Inflammatory macrophage (primary cell): Measurements from ENCODE around the gene CYP4B1.

Experiments
- DNase-seq, 2 donors: peaks; one replicate each; pipeline ENCODE4 v3.0.0-alpha.2; 2020 to 2022

The CYP4B1 gene

DNA sequence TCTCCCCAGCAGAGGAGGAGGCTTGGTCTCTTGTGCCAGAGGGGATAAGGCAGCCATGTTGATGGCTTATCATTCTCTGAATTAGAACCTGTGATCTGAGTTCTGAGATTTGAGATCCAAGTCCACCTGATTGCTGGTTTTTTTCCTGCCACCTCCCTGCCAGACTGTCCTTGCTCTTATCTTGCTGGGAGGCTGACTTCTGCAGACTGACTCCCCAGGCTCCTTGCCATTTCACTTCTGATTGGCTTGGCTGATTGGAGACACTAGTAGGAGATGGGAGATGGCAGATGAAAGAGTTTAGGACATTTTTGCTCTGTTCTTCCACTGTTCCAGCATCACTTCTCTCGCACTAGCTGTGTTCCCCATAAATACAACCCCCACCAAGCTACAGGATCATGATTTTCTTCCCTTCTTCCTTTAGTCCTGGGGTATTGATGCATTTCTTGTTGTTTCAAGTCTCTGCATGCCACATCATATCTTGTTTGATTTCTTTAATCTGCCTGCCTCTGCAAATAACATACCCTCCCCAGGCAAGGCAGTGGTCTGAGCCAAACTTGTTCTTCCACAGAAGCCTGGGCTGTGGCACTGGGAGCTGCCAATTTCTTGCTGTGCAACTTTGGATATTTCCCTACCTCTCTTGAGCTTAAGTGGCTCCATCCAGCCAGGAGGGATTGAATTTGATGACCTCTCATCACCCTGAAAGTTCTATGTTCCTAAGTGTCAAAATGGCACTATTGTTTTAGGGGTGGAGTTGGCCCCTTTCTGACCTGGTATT, 963 bp upstream of the CYP4B1 start:
- DNase-seq = no peak

DNA sequence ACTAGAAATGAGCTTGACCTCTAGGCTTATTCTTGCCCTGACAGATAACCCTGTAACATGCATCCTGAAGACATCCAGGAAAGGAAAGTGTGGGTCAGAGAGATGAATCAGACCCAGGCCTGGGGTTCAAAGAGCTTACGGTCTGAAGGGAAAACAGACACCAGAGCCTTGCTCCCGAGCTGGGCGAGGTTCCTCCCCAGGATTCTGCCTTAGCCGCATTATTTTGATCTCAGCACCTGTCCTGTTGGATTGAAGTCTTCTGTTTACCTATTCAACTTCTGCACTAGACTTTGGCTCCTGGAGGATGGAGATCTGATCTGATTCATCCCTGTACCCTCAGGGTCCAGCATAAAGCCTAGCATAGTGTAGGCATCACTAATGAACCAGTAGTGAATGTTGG, 1.9 kb downstream of the CYP4B1 start:
- no peak for DNase-seq

DNA sequence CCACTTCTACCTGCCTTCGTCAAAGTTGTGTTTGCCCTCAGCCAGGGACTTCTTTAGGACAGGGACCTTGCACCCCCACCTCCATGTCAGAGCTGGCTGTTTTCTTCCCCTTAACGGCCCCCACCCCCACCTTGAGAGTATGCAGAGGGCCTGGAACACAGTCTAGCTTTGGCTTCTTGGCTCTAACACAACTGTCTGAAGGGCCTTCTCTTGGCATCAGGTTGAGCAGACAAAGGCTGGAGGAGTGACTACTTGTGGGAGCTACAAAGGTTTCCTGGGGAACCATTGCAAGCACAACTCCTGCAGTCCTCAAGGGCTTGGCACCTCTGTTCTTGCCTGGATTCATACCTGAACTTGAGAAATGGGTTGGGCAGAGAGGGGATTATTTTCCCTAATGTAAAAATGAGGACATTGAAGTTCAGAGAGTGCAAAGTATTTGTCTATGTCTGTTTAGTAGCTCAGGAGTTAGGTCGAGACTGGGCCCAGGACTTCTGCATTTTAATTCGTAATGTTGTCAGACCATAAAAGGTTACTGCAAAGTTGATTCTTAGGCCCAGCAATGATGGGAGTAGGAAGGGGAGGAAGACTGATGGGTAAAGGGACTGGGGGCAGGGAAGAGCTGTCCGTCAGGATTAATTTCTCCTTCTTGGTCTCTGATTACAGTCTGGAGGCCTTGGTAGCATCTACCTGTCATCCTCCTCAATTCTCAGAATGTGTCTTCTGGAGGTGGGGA, 2.6 kb downstream of the CYP4B1 start:
- DNase-seq = no peak

DNA sequence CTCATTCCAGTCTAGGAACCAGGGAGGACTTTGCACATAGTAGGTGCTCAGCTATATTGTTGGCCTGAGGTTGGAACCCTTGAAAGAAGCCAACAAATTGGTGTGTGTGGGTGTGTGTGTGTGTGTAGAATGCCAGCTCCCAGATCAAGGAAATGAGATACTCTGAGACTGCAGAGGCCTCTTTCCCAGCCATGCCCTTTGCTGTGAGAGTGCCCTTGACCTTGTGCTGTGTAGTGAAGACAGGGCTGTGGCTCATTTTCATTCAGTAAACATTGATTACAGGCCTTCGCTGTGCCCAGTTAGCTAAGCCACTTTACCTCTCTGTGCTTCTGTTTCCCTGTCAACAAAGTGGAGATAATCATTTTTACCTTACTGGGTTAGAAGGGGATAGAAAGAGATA, 3.2 kb downstream of the CYP4B1 start:
- no peak for DNase-seq

DNA sequence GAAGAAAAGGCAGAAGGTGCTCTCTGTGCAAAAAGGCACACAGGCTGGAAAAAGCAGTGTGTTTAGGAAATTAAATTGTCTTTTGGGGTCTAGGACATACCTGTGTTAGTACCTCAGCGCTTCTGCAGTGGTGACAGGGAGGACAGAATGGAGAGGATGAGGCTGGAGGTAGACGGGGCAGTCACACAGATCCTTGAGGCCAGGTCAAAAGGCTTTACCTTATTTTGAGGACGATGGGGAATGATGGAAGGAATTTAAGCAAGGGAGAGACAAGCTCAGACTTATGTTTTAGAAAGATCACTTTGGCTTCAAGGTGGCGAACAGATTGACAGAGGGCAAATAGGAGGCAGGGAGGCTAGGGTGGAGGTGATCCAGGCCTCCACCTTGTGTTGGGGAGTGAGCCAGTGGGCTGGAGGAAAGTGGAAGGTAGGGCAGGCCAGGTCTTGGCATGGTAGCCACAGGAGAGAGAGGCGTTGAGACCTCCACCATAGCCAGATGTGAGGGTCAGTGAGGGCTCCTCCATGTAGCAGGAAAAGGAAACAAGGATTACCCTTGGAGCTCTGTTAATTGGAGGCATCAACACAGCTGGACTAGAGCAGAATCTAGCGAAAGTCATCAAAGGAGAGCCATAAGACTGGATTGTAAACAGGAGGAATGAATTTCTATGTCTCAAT, 4.2 kb downstream of the CYP4B1 start:
- DNase-seq = no peak

DNA sequence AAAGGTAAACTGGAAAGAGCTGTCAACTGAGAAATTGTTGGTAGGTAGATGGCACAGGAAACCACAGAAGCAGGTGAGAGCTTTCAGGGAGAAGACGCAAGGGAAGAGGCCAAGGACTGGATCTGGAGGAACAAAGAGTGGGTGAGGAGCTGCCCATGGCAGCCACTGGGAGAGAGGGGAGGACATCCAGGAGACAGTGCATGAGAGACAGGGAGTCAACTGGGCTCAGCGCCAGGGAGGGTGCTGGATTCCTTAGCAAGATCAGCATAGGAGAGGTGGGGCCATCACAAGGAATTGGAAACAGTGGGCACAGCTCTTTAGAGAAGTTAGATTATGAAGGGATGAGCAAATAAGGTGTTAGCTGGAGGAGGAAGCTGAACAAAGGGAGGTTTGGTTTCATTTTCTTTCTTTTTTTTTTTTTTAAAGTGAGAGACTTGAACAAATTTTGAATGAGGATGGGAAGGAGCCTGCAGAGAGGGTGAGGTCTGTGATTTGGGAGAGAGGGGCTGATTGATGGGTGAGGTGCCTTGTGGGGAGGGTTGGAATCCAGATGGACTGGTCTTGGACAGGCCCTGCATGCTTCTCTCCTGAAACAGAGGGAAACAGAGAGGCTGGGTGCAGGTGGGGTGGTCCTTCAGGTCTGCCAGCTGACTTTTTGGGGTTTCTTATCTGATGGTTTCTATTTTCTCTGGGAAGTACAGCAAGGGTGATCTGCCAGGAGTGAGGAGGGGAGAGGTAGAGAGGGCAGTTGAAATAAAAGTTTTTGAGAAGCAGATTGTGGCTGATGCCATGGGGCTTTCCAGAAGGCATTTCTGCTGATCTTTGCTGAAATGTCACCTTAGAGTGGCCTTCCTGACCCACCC, 5.4 kb downstream of the CYP4B1 start:
- DNase-seq = no peak

DNA sequence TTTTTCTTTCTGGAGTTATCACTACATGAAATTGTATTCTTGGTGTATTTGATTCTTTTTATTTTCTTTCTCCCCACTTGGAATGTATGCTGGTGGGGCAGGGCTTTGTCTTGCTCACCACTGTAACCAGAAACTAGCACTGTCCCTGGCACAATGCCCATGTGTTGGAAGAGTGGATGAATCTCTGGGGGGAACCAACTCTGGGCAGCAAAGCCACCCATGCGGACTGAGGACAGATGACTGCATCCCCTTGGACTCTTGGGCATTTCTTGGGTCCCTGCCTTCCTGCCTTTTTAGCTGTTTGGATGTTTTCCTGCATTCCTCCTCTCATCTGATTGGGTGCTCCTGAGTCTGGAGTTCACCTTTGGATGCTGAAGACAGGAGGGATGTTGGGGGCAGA, 6.1 kb downstream of the CYP4B1 start:
- no peak for DNase-seq

DNA sequence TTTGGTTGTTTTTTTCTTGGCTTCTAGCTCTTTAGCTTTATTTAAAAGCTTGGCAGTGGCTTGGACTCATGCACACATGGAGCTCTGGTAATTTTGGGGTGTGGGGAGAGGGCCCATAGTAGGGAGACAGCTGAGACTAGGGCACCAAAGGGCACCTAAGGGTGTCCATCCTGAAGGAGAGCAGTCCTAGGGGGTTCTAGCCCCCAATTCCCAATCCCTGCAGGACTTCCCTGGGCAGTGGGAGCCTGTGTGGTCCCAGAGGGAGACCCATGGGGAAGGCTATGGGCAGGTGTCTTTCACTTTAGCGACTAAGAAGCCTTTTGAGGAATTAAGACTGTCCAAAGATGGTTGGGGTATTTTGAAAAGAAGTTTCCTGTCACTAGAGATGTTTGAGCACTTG, 6.9 kb downstream of the CYP4B1 start:
- DNase-seq = no peak

DNA sequence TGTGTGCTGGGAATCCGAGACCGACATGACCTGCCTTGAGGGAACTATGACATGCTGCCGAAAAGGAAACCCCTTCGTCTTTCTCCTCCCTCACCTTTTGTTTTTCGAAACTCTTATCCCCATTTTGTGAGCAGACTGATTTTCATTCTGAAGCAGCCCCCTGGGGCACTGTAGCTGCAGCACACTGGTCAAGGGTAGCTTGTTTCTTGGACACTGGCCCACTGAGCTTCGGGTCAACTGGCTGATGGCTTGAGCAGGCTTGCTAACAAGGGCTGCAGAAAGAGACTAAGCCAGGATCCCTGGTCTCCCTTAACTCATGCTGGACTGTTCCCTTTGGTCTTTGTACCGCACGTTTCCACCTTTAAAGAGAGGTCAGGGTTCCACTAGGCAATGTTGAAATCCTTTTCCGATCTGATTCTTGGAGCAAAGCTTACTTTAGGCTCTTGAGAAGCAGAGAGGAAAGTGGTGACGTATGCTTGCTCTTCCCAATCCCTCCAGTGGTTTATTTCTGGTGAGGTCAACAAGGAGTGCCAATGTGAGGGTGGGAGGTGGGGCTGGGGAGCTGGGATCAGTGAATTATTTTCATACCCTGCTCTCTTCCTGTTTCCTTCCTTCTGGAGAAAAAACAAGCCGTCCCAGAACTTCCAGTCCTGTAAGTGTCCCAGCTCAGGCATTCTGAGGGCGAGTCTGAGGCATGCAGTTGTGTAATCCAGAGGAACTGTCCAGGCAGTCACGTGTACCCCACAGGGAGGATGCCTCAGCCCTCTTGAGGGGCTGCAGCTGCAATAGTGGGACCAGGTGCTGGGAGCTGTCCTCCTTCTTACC, 7.6 kb downstream of the CYP4B1 start:
- DNase-seq = no peak

DNA sequence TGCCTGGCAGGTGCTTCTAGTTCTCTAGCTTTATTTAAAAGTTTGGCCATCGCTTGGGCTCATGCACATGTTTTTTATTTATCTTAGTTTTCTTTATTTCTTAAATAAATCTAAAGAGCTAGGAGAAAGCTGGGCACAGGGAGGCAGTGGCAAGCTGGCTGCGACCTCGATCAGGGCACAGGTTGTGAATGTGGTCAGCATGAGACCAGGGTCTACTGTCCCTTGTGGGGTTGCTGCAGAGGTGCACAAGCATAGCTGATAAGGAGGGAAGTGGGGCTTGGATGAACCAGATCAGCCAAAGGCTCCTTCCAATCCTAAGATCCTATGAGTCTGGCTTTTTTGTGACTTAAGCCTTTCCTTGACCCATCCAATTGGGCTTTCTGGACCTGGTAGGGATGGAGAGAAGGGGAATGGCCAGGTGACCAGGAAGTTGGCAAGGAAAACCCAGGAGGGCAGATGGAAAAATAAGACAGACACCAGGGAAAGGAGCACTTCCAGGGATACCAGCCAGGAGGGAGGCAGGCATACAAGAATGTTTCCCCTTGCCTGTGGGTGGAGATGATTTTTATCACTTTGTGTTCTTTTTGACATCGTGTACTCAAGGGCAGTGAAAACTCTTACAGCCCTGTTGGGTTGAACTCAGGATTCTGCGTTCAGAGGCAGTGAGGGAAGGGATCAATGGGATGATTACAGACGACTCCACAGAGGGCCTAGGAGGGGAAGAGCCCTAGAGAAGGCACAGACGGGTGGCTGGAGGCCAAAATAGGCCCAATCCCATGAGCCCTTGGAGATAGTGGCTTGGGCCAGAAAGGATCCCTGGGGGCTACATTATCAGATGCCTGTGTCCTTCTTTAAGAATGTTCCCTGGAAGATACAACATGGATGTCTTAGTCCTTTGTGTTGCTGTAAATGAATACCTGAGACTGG, 8.5 kb downstream of the CYP4B1 start:
- no peak for DNase-seq

DNA sequence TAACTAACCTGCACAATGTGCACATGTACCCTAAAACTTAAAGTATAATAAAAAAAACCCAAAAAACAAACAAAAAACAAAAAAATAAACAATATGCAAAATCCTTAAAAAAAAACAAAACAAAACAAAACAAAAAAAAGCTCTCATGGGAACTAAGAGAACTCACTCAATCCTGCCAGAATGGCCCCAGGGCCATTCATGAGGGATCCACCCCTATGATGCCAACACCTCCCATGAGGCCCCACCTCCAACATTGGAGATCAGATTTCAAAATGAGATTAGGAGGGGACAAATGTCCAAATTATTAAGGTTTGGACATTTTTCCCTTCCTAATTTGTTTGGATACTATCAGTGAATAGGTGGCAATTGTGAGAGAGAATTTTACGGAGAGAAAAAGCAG, 10.2 kb downstream of the CYP4B1 start:
- no peak for DNase-seq

DNA sequence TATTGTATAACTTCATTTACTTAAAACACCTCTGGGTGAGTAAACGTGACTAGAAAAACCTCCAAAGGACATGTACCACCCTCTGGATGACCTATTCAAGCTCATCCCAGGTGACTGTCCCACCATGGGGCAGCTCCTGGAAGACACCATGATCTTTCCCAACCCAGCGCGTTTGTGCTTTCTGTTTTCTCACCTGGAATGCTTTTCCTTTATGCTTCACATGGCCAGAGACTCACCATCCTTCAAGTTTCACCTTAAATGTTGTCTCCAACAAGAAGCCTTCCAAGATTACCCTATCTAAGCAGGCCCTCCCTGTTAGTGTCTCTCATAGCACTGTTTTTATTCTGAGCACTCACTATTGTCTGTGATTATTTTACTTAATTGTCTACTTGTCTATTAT, 11.1 kb downstream of the CYP4B1 start:
- DNase-seq = no peak

DNA sequence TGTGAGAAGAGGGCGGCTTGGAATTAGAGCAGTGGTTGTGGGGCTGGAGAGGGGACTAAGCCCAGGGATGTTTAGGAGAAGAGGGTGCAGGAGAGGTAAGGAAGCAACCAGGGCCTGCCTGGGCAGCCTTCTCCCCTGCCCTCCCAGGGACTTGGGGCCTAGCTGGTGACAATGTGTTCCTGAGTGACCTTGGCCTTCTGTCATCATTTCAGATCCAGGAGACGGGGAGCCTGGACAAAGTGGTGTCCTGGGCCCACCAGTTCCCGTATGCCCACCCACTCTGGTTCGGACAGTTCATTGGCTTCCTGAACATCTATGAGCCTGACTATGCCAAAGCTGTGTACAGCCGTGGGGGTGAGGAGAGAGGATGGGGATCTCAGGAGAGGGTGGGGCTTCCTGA, 11.8 kb downstream of the CYP4B1 start:
- no peak for DNase-seq

DNA sequence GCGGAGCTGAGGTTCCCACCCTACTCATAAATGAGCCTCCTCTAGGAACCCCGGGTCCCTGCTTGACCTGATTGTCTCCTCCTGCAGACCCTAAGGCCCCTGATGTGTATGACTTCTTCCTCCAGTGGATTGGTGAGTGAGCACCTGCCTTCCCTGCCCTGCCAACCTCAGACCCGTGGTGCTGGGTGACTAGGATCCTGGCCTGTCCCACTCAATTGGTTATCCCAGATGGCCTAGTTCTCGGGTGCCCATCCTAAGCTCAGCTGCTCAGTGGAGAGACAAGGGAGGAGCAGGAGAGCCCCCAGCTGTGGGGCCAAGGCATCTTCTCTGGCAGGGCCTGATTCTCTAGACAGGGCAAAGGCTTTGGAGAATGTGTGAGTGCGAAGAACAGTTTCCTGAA, 12.2 kb downstream of the CYP4B1 start:
- DNase-seq = no peak

DNA sequence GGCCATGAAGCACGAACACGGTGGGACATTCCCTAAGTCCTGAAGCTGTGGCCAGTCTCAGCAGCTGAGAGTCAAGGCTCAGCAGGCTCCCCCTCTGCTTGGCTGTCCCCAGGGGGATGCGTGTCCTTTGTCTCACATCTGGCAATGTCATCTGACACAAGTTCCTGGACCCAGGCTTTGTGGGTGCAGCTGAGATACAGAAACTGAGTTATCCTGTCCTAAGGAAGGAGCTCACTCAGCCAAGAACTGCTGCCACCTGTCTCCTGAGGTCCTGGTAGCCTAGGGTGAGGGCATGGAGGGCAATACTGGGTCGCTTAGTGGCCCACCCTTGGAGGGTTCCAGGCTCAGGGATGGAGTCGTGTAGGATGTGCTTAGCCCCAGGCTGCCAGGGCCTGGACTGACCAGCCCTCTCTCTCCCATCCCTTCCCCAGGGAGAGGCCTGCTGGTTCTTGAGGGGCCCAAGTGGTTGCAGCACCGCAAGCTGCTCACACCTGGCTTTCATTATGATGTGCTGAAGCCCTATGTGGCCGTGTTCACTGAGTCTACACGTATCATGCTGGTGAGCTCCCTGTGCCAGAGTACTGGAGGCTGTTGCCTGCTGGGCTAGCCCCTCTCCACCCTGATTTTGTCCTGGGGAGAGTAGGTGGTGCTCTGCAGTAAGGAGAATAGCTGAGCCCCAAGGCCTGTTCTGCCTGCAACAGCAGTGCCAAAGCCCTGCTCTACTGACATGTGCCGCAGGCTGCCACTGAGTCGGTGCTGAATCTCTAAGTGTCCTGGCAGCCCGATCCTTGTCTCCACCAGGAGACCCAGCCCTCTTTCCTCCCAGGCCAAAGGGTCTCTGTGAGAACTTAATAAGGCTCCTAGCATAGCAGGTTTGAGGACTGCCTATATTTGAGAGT, 13.5 kb downstream of the CYP4B1 start:
- DNase-seq = no peak

DNA sequence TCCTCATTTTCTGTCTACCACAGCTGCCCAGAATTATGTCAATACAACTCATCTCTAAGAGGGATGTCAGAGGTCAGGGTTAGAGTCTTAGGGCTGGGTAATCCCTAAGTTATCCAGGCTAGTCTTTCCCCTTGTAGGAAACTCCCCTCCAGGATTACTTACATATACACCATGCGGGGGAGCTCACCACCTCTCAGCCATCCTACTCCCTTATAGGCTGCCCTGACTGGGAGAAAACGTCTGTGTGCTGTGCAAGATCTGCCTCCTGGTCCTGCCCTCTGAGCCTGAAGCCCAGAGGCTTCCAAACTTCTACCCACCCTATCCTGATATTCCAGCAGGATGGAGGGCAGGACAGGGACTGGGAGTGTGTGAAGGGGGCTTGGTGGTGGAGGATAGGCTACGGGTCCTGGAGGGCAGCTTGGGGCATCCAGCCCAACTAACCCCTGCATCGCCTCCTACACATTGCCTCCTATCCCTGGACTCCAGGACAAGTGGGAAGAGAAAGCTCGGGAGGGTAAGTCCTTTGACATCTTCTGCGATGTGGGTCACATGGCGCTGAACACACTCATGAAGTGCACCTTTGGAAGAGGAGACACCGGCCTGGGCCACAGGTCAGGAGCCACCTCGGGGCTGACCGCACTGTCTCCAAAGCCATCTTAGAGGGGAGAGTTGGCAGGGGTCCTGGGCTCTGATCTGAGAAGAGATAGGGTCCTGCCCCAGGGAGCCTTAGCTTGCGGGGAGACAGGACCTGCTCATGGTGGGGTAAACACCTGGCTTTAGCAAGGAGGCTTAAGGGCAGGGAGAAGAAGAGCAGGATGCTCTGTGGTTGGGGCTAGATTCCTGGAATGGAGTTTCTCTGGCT, 14.4 kb downstream of the CYP4B1 start:
- no peak for DNase-seq

DNA sequence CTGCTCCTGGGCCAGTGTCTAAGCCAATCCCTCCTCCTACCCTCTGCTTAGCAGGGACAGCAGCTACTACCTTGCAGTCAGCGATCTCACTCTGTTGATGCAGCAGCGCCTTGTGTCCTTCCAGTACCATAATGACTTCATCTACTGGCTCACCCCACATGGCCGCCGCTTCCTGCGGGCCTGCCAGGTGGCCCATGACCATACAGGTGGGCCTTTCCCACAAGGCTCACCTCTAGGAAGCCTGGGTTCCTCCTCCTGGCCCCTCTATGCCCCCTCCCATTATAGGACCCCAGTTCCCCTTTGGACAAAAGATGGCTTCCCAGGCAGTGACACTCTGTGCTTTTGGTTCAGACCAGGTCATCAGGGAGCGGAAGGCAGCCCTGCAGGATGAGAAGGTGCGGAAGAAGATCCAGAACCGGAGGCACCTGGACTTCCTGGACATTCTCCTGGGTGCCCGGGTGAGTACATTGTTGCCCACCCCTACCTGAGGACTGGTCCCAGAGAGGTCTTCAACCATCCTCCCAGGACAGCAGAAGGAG, 15.1 kb downstream of the CYP4B1 start:
- no peak for DNase-seq

DNA sequence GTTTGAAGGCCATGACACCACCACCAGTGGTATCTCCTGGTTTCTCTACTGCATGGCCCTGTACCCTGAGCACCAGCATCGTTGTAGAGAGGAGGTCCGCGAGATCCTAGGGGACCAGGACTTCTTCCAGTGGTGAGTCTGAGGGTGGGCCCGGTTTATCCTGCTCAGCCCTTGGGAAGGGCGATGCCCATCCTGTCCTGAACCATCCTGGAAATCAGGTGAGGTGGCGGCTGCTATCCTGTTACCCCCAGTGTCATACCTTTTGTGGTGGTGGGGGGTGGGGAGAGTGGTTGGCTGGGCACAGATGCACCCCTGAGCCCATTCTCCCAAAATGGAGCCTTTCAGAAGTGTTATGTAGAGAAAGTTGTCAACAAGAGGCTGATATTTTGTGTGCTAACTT, 16.3 kb downstream of the CYP4B1 start:
- DNase-seq = no peak
